GM12878 (cell line): ENCODE results near the gene GATA2. TPM values are rescaled to one million over a fixed set of nuclear protein-coding genes. Genes with fewer than 3 reads are reported as not detected.
A peak's percentile ranks its signal among the peaks of the same experiment; 100 is the strongest.

Experiments
- ATAC-seq: fragments of 200-7000 bp; cut with Tn5 transposase; 3 replicates; pipeline ENCODE4 v1.9.1; 2020; ENCODE audit warnings: mild to moderate bottlenecking, moderate library complexity
- BruUV-seq: library from RNA; stranded (reverse); fragments of 400-500 nt; replicated peaks from 2 replicates; lab custom pipeline; 2021; lab: Mats Ljungman, UMichigan
- CTCF ChIA-PET: fragments of 300-600 bp; sonication (Branson Sonifier 250); formaldehyde crosslinking; extraction: SDS; loops from one replicate; lab custom pipeline; 2021; ENCODE audit warnings: inconsistent platforms; lab: Yijun Ruan, JAX
- POLR2A ChIA-PET: fragments of 350-600 bp; formaldehyde crosslinking; extraction: SDS; loops from one replicate; lab custom pipeline; 2021; ENCODE audit warnings: inconsistent platforms; lab: Charles Lee
- RAD21 ChIA-PET: fragments of 300-600 bp; sonication (Branson Sonifier 250); formaldehyde crosslinking; loops from one replicate; lab custom pipeline; 2023; ENCODE audit warnings: antibody characterized with exemption; ENCODE audit not compliant: unreplicated experiment; lab: Charles Lee
- SMC1A ChIA-PET: fragments of 300-600 bp; sonication (Branson Sonifier 250); formaldehyde crosslinking; loops from one replicate; lab custom pipeline; 2023; ENCODE audit not compliant: unreplicated experiment, uncharacterized antibody; lab: Charles Lee
- DNase-seq: peaks from one replicate; pipeline ENCODE4 v3.0.0-alpha.2; 2011; ENCODE audit warnings: low read depth, low spot score
- FAIRE-seq: peaks from 3 replicates; lab custom pipeline; 2011; peaks lifted over from hg19 to GRCh38; lab: Jason Lieb, UNC
- H2AFZ ChIP-seq: 2 replicates; pipeline ENCODE4 v1.6.0; 2011; ENCODE audit warnings: low read depth, low read length, control low read depth; ENCODE audit not compliant: control insufficient read depth
- H3K27ac ChIP-seq: 2 replicates; pipeline ENCODE4 v1.5.1; 2011; ENCODE audit warnings: control low read depth; ENCODE audit not compliant: control insufficient read depth, insufficient read depth
- H3K27me3 ChIP-seq, 2 experiments: replicated peaks in 1 of 2; 2 replicates each; pipeline versions ENCODE4 v1.6.0 to v1.6.1; 2011; ENCODE audit warnings: low read length in 1 of 2; ENCODE audit not compliant: control insufficient read depth in 2 of 2, insufficient read depth in 2 of 2
- H3K36me3 ChIP-seq, 2 experiments: 2 replicates each; pipeline ENCODE4 v1.5.1; 2011; ENCODE audit warnings: low read length in 1 of 2; ENCODE audit not compliant: control insufficient read depth in 2 of 2, insufficient read depth in 2 of 2
- H3K4me1 ChIP-seq: 2 replicates; pipeline ENCODE4 v1.6.1; 2011; ENCODE audit warnings: mild to moderate bottlenecking, low read length, moderate library complexity, mixed read lengths; ENCODE audit not compliant: control insufficient read depth, insufficient read depth
- H3K4me2 ChIP-seq: 2 replicates; pipeline ENCODE4 v1.6.0; 2011; ENCODE audit warnings: control low read depth; ENCODE audit not compliant: control insufficient read depth, insufficient read depth
- H3K4me3 ChIP-seq: fragments of 200-600 bp; sonication (generic); 2 replicates; pipeline ENCODE4 v1.5.1; 2016
- H3K79me2 ChIP-seq: 2 replicates; pipeline ENCODE4 v1.6.0; 2011; ENCODE audit warnings: low read length; ENCODE audit not compliant: control insufficient read depth, insufficient read depth
- H3K9ac ChIP-seq: 2 replicates; pipeline ENCODE4 v1.8.0; 2011; ENCODE audit warnings: low read length, control low read depth, mixed read lengths; ENCODE audit not compliant: control insufficient read depth, insufficient read depth
- H3K9me3 ChIP-seq: replicated peaks from 3 replicates; pipeline ENCODE4 v1.5.1; 2011; ENCODE audit warnings: mild to moderate bottlenecking, low read length; ENCODE audit not compliant: control insufficient read depth, insufficient read depth
- H4K20me1 ChIP-seq: 2 replicates; pipeline ENCODE4 v1.6.0; 2011; ENCODE audit not compliant: control insufficient read depth, insufficient read depth
- CEBPZ ChIP-seq: fragments of 150-350 bp; IDR thresholded peaks from 2 replicates; pipeline ENCODE4 v1.6.1; 2016; ENCODE audit warnings: low read depth, low read length
- IRF5 ChIP-seq: fragments of 450-650 bp; IDR thresholded peaks from 2 replicates; pipeline ENCODE4 v1.6.1; 2017; ENCODE audit warnings: borderline replicate concordance
- RAD21 ChIP-seq: IDR thresholded peaks from 2 replicates; pipeline ENCODE4 v1.6.1; 2011; ENCODE audit warnings: mild to moderate bottlenecking, low read depth, low read length, moderate library complexity; ENCODE audit not compliant: insufficient read depth
- SIN3A ChIP-seq: IDR thresholded peaks from 2 replicates; pipeline ENCODE4 v1.6.1; 2012; ENCODE audit warnings: low read depth, low read length, improper control_type of control experiment
- SMAD1 ChIP-seq: fragments of 450-650 bp; IDR thresholded peaks from 2 replicates; pipeline ENCODE4 v1.6.1; 2018; ENCODE audit warnings: mild to moderate bottlenecking, low read depth; ENCODE audit not compliant: partially characterized antibody
- SMARCA5 ChIP-seq: fragments of 450-650 bp; IDR thresholded peaks from 2 replicates; pipeline ENCODE4 v1.6.1; 2017; ENCODE audit warnings: mild to moderate bottlenecking
- TCF12 ChIP-seq: IDR thresholded peaks from 2 replicates; pipeline ENCODE4 v1.6.1; 2011; ENCODE audit warnings: low read depth, mild to moderate bottlenecking, low read length
- TCF3 ChIP-seq: IDR thresholded peaks from 2 replicates; pipeline ENCODE4 v1.6.1; 2012; ENCODE audit warnings: low read depth, mild to moderate bottlenecking, low read length, borderline replicate concordance; ENCODE audit not compliant: insufficient read depth
- WGBS: methylation state at CpG from one replicate; pipeline ENCODE4 v1.1.6; 2016; ENCODE audit warnings: low lambda C conversion rate; ENCODE audit not compliant: insufficient replicate concordance, insufficient coverage; ENCODE audit errors: missing lambda C conversion rate; 5-methylcytosine and 5-hydroxymethylcytosine counted together
- in situ Hi-C: fragments of 300-500 bp; cut with MboI; formaldehyde crosslinking; loops from 9 replicates; pipeline ENCODE4 v1.14.3; 2018; ENCODE audit warnings: mixed read lengths
- intact Hi-C: fragments of 100-400 bp; cut with micrococcal nuclease; formaldehyde crosslinking; loops from one replicate; pipeline ENCODE4 v1.14.2; 2022; ENCODE audit not compliant: unreplicated experiment
- polyA plus RNA-seq, 11 experiments: library from polyadenylated mRNA; depleted of rRNA in 4 of 11; unstranded in 6 of 11; stranded (reverse) in 5 of 11; fragments of >200 nt; fragmentation: Nextera tagmentation in 4 of 11; fragmentation: Illumina TruSeq in 1 of 11; extraction: Ambion mirVana in 4 of 11; extraction: Trizol in 1 of 11; gene quantifications; 1 replicate in 1 of 11; 2 replicates in 10 of 11; pipeline versions ENCODE4 v1.2.1 to v1.2.3, GENCODE V29; 2011 to 2016; ENCODE audit warnings: inconsistent platforms in 2 of 11, missing spikeins in 2 of 11, low read depth in 1 of 11
- total RNA-seq, 4 experiments: library from RNA; depleted of rRNA in 3 of 4; stranded (reverse); fragments of >200 nt in 3 of 4; fragmentation: Illumina TruSeq in 1 of 4; extraction: Trizol in 1 of 4; gene quantifications; 2 replicates each; pipeline versions ENCODE4 v1.2.1 to v1.2.3, GENCODE V29; 2013 to 2021
- TF ChIP-seq, protein P1 (sequence below): IDR thresholded peaks from 2 replicates; pipeline ENCODE4 v1.6.1; 2012; ENCODE audit warnings: improper control_type of control experiment, low read depth, low read length; ENCODE audit not compliant: insufficient replicate concordance
- TF ChIP-seq, protein P2 (sequence below): fragments of 450-650 bp; IDR thresholded peaks from 2 replicates; pipeline ENCODE4 v1.6.1; 2017; ENCODE audit warnings: low read depth, mild to moderate bottlenecking, moderate library complexity

The GATA2 gene
- total and polyA plus RNA-seq, 10 of the 15 experiments (the other 5 are each of a cell fraction or from before 2014, with no cell fraction given) = 0.56 TPM; not detected in 9

GRCh38 chr3:128489674-128489926 lies 3.4 kb downstream of the GATA2 start (continued):
- TF ChIP-seq, protein P1, sequence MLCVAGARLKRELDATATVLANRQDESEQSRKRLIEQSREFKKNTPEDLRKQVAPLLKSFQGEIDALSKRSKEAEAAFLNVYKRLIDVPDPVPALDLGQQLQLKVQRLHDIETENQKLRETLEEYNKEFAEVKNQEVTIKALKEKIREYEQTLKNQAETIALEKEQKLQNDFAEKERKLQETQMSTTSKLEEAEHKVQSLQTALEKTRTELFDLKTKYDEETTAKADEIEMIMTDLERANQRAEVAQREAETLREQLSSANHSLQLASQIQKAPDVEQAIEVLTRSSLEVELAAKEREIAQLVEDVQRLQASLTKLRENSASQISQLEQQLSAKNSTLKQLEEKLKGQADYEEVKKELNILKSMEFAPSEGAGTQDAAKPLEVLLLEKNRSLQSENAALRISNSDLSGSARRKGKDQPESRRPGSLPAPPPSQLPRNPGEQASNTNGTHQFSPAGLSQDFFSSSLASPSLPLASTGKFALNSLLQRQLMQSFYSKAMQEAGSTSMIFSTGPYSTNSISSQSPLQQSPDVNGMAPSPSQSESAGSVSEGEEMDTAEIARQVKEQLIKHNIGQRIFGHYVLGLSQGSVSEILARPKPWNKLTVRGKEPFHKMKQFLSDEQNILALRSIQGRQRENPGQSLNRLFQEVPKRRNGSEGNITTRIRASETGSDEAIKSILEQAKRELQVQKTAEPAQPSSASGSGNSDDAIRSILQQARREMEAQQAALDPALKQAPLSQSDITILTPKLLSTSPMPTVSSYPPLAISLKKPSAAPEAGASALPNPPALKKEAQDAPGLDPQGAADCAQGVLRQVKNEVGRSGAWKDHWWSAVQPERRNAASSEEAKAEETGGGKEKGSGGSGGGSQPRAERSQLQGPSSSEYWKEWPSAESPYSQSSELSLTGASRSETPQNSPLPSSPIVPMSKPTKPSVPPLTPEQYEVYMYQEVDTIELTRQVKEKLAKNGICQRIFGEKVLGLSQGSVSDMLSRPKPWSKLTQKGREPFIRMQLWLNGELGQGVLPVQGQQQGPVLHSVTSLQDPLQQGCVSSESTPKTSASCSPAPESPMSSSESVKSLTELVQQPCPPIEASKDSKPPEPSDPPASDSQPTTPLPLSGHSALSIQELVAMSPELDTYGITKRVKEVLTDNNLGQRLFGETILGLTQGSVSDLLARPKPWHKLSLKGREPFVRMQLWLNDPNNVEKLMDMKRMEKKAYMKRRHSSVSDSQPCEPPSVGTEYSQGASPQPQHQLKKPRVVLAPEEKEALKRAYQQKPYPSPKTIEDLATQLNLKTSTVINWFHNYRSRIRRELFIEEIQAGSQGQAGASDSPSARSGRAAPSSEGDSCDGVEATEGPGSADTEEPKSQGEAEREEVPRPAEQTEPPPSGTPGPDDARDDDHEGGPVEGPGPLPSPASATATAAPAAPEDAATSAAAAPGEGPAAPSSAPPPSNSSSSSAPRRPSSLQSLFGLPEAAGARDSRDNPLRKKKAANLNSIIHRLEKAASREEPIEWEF = no peak
- no peak for TF ChIP-seq SMARCA5

GRCh38 chr3:128488991-128489673 lies 3.9 kb downstream of the GATA2 start:
- Histone ChIP-seq H3K79me2 (no peaks in the 10 kb centered on the region), H3K36me3 (no peaks in the 10 kb centered on the region), H2AFZ (no peak overlapping the region), H3K27ac (no peak overlapping the region), H3K4me2 (peak overlapping the region; percentile 25; the same call in 1 of the 2 replicates), H3K9me3 (no peaks in the 10 kb centered on the region), H3K9ac (no peak overlapping the region), H3K4me1 (no peaks in the 10 kb centered on the region), H4K20me1 (no peaks in the 10 kb centered on the region; the same call in none of the 2 replicates), H3K27me3 (peaks cover 31 to 45% of the 10 kb centered on the region in 2 experiments), H3K4me3 (no peak overlapping the region)
- POLR2A ChIA-PET = no interaction called here
- BruUV-seq = no TSS peak
- 12% methylated on average over 47 of the region's 71 CpGs for WGBS
- SMC1A ChIA-PET = no interaction called here
- in situ Hi-C loops (no loop called here), intact Hi-C loops (no loop called here)
- FAIRE-seq (no peak), DNase-seq (no peak), ATAC-seq (no peak)
- RAD21 ChIA-PET = no interaction called here
- CTCF ChIA-PET = no interaction called here
- TF ChIP-seq IRF5 (no peak), TCF3 (no peak), TCF12 (no peak), RAD21 (no peak), CEBPZ (no peak), SMAD1 (no peak), SIN3A (no peak)
- TF ChIP-seq, protein P2, sequence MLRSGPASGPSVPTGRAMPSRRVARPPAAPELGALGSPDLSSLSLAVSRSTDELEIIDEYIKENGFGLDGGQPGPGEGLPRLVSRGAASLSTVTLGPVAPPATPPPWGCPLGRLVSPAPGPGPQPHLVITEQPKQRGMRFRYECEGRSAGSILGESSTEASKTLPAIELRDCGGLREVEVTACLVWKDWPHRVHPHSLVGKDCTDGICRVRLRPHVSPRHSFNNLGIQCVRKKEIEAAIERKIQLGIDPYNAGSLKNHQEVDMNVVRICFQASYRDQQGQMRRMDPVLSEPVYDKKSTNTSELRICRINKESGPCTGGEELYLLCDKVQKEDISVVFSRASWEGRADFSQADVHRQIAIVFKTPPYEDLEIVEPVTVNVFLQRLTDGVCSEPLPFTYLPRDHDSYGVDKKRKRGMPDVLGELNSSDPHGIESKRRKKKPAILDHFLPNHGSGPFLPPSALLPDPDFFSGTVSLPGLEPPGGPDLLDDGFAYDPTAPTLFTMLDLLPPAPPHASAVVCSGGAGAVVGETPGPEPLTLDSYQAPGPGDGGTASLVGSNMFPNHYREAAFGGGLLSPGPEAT = no peak
